Calu3 (cell line): ENCODE measurements around the gene HEG1. TPM values are rescaled to one million over a fixed set of nuclear protein-coding genes. Genes with fewer than 3 reads are reported as not detected.
"Not testable (repeated sequence)": the region's sequence is repeated elsewhere in the genome, so short reads cannot be mapped to it uniquely, and the experiment has no call there.

ENCODE experiments used
- BruUV-seq: library from RNA; stranded (reverse); fragments of 400-500 nt; replicated peaks from 2 replicates; lab custom pipeline; 2021; lab: Mats Ljungman, UMichigan
- CTCF ChIA-PET: fragments of 300-600 bp; sonication (Branson Sonifier 250); formaldehyde crosslinking; loops from one replicate; lab custom pipeline; 2022; ENCODE audit warnings: antibody characterized with exemption; lab: Charles Lee
- DNase-seq: peaks from one replicate; pipeline ENCODE4 v3.0.0; 2022
- H3K27ac Mint-ChIP-seq: one replicate; pipeline ENCODE4 v1.8.0; 2022; ENCODE audit warnings: mixed read lengths; ENCODE audit not compliant: unreplicated experiment
- H3K27me3 Mint-ChIP-seq: one replicate; pipeline ENCODE4 v1.8.0; 2022; ENCODE audit warnings: mixed read lengths; ENCODE audit not compliant: unreplicated experiment
- H3K36me3 Mint-ChIP-seq: one replicate; pipeline ENCODE4 v1.8.0; 2022; ENCODE audit warnings: mild to moderate bottlenecking, moderate library complexity, mixed read lengths; ENCODE audit not compliant: insufficient read depth, unreplicated experiment
- H3K4me1 Mint-ChIP-seq: one replicate; pipeline ENCODE4 v1.8.0; 2022; ENCODE audit warnings: mild to moderate bottlenecking, low read depth, mixed read lengths; ENCODE audit not compliant: unreplicated experiment
- H3K4me3 Mint-ChIP-seq: one replicate; pipeline ENCODE4 v1.8.0; 2022; ENCODE audit warnings: mild to moderate bottlenecking, low read depth, moderate library complexity, mixed read lengths; ENCODE audit not compliant: unreplicated experiment
- H3K9me3 Mint-ChIP-seq: one replicate; pipeline ENCODE4 v1.8.0; 2022; ENCODE audit warnings: low read depth, mixed read lengths; ENCODE audit not compliant: unreplicated experiment
- intact Hi-C: fragments of 100-400 bp; cut with micrococcal nuclease; formaldehyde crosslinking; loops from one replicate; pipeline ENCODE4 v1.10.0; 2022; ENCODE audit not compliant: unreplicated experiment
- total RNA-seq: library from RNA; stranded (reverse); gene quantifications from 2 replicates; pipeline ENCODE4 v1.2.3, GENCODE V29; 2022
- TF ChIP-seq, protein P1 (sequence below): fragments of 200-600 bp; IDR thresholded peaks from one replicate; pipeline ENCODE4 v1.8.0; 2022; ENCODE audit warnings: antibody characterized with exemption; ENCODE audit not compliant: unreplicated experiment

The HEG1 gene
- total RNA-seq, 1 experiment from 2014 or later: 0.97 TPM

DNA sequence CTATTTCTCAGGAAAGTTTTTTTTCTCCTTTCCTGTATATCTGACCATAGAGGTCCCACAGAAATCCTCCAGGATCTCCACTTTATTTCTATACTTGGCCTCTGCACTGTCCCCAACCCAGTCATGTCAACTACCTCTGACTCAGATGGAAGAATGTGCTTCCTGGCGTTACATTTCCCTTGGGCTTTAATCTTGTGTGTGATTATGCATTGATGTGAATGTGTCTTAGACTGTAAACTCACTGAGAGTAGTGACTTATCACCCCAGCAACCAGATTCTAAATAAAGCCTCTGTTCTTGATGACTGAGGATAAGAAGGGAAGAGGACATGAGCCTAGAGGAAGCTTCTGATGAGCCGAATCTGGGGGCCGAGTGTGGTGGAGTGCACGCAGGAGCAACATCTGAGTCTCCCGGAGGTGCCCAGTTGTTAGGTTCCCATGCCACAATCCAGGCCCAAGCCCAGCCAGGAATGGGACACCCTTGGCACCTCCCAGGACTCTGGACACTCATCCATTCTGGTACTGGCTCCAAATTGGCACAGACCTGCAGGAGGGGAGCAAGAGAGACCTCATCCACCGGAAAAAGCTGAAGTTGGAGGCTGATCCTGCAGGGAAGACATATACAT, 32.1 kb upstream of the HEG1 start:
- H3K4me3 Mint-ChIP-seq: no peak overlapping the region

DNA sequence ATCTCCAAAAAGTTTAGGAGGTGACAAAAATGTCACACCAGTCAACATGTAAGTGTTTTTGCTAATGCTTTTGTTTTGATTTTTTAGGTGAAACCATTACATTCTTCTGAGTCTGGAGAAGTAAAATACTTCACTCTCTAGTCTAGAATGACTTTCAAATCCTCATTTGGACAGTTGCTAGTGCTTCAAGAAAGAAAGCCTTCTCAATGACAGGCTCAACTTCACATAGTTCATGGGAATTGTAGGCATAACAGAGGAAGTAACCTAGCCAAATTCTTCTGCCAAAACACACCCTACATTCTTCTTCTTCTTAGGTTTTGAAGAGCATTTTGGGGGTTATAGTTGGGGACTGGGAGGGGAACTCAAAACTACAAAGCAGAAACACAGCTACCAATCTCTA, 29.4 kb upstream of the HEG1 start:
- Mint-ChIP-seq H3K4me1 (no peaks in the 10 kb centered on the region), H3K36me3 (no peaks in the 10 kb centered on the region), H3K27me3 (no peaks in the 10 kb centered on the region), H3K9me3 (no peaks in the 10 kb centered on the region), H3K4me3 (no peak overlapping the region), H3K27ac (no peak overlapping the region)
- no peak for DNase-seq
- TF ChIP-seq, protein P1, sequence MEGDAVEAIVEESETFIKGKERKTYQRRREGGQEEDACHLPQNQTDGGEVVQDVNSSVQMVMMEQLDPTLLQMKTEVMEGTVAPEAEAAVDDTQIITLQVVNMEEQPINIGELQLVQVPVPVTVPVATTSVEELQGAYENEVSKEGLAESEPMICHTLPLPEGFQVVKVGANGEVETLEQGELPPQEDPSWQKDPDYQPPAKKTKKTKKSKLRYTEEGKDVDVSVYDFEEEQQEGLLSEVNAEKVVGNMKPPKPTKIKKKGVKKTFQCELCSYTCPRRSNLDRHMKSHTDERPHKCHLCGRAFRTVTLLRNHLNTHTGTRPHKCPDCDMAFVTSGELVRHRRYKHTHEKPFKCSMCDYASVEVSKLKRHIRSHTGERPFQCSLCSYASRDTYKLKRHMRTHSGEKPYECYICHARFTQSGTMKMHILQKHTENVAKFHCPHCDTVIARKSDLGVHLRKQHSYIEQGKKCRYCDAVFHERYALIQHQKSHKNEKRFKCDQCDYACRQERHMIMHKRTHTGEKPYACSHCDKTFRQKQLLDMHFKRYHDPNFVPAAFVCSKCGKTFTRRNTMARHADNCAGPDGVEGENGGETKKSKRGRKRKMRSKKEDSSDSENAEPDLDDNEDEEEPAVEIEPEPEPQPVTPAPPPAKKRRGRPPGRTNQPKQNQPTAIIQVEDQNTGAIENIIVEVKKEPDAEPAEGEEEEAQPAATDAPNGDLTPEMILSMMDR: no peak
- intact Hi-C loops: no loop called here
- BruUV-seq: no TSS peak
- CTCF ChIA-PET: no interaction called here

More for the DNA sequence above, 32.1 kb upstream of the HEG1 start:
- intact Hi-C loops: no loop called here
- Mint-ChIP-seq H3K9me3 (no peaks in the 10 kb centered on the region), H3K36me3 (no peaks in the 10 kb centered on the region), H3K27me3 (no peaks in the 10 kb centered on the region), H3K4me1 (no peaks in the 10 kb centered on the region), H3K27ac (no peak overlapping the region)
- BruUV-seq: no TSS peak
- CTCF ChIA-PET: no interaction called here
- no peak for DNase-seq
- TF ChIP-seq, protein P1: no peak

DNA sequence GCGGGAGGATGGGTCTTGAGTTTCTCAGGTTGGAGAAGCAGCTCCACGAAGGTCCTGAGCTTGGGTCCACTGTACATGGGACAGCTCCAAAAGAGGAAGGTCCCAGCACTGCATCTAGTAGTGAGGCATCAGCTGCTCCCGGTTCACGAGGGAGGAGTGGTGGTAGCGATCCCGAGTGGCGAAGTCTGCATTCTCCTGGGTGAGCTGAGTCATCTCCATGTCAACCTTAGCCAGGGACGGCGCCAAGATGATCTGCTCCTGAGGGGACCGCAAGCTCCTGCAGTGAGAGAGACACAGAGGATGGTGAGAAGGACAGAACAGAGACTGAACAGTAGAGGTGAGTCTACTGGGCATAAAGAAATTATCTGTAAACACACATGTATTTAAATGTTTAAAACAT, 28.0 kb upstream of the HEG1 start:
- Mint-ChIP-seq H3K9me3 (no peaks in the 10 kb centered on the region), H3K27me3 (no peaks in the 10 kb centered on the region), H3K27ac (no peak overlapping the region), H3K4me1 (no peaks in the 10 kb centered on the region), H3K36me3 (no peaks in the 10 kb centered on the region), H3K4me3 (no peak overlapping the region)
- intact Hi-C loops: no loop called here
- no peak for DNase-seq
- BruUV-seq: no TSS peak
- CTCF ChIA-PET: interaction anchor here (0.6 kb wide), 1 partner anchor 479 kb away, joined by 4 read pairs; no protein-coding TSS in a partner anchor
- TF ChIP-seq, protein P1: no peak

DNA sequence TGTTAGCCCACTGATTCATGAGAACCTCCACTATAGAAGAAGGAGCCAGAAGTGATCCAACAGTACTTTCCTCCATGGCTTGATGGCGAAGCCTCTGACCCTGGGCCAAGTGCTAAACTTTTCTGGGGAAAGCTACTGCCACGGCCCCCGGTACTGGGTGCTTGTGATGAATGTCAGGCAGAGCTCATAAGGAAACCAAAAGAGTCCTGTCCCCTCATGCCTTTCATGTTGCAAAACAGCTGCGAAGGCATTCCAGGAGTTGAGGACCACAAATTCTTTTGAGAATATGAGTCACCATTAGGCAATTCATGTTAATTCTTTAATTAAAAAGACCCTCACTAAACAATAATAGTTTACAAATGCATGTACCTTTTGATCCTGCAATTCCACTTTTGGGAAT, 26.5 kb upstream of the HEG1 start:
- DNase-seq, H3K27ac Mint-ChIP-seq, intact Hi-C loops, H3K9me3 Mint-ChIP-seq, H3K27me3 Mint-ChIP-seq, H3K36me3 Mint-ChIP-seq, H3K4me1 Mint-ChIP-seq, BruUV-seq, H3K4me3 Mint-ChIP-seq, CTCF ChIA-PET: not testable (repeated sequence)

DNA sequence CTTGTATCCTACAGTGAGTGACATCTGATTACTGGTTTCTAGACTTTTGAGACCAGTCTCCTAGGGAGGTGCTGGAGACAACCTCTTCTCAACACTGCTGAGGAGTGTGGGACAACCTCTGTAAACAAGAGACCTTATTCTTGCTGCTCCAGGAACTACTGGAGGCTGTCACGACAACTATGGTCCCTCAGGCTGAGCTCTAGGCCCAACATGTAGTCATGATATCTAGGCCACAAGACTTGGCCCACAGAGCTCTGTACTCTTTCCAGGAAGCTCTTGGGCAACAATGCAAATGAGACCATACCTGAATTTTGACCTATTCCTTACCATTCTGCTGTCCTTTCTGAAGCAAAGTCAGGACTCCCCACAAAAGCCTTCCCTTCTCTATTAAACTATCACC, 24.3 kb upstream of the HEG1 start:
- no peak overlapping the region for H3K4me3 Mint-ChIP-seq
- no peak for DNase-seq
- CTCF ChIA-PET: interaction anchor here (0.7 kb wide), 1 partner anchor 597 kb away, joined by 4 read pairs; no protein-coding TSS in a partner anchor
- no peaks in the 10 kb centered on the region for H3K4me1 Mint-ChIP-seq
- TF ChIP-seq, protein P1: no peak
- no peaks in the 10 kb centered on the region for H3K9me3 Mint-ChIP-seq
- H3K36me3 Mint-ChIP-seq: no peaks in the 10 kb centered on the region
- intact Hi-C loops: no loop called here
- no peak overlapping the region for H3K27ac Mint-ChIP-seq
- no peaks in the 10 kb centered on the region for H3K27me3 Mint-ChIP-seq
- BruUV-seq: no TSS peak
